Pulmonary artery endothelial cell (primary cell): ENCODE data around the gene E2F4. TPM values are rescaled to one million over a fixed set of nuclear protein-coding genes. Genes with fewer than 3 reads are reported as not detected.
A peak's percentile ranks its signal among the peaks of the same experiment; 100 is the strongest.

Source experiments
- DNase-seq: peaks from one replicate; pipeline ENCODE4 v3.0.0-alpha.2; 2011; ENCODE audit warnings: low read depth, low spot score
- total RNA-seq: library from RNA; depleted of rRNA; stranded (reverse); fragments of >200 nt; gene quantifications from 2 replicates; pipeline ENCODE4 v1.2.3, GENCODE V29; 2014

The E2F4 gene
- total RNA-seq, 1 donor from 2014 or later = 68.3 TPM

- DNase-seq = no peak
These were observed 15.5 kb downstream of the E2F4 start for GRCh38 chr16:67207249-67208091.

DNA sequence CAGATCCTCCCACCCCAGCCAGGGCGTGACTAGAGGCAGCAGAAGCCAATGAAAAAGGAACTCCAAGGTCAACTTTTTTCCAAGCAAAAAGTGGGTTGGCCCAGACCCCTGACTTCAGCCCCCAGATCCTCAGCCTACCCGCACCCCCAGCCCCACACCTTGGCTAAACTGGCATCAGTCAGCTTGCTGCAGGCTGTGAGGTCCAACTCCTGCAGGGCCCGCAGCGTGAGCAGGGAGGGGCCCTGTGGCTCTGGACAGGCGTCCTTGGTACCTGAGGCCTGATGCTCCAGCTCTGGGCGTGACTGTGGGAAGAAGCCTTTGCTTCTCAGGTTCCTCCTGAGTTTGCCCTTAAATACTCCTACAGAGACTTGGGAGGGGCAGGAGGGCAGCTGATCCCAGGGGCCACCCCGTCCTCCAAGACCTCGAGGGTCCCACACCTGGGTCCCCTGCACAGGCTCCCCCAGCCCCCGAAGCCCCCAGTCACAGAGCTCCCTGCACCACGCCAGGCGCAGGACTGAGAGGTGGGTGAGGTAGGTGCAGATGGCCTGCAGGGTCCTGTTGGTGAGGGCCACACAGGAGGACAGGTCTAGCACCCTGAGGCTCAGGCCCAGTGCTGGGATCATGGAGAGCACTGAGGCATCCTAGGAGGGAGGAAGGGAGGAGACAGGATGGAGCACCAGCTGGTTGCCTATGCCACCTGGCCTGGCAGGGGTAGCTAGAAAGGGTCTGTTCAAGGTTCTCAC lies 16.4 kb downstream of the E2F4 start:
- no peak for DNase-seq

GRCh38 chr16:67209565-67209964 lies 17.6 kb downstream of the E2F4 start:
- DNase-seq = no peak

GRCh38 chr16:67210069-67210937 lies 18.3 kb downstream of the E2F4 start:
- DNase-seq = no peak

GRCh38 chr16:67211674-67212073 lies 19.7 kb downstream of the E2F4 start:
- no peak for DNase-seq

DNA sequence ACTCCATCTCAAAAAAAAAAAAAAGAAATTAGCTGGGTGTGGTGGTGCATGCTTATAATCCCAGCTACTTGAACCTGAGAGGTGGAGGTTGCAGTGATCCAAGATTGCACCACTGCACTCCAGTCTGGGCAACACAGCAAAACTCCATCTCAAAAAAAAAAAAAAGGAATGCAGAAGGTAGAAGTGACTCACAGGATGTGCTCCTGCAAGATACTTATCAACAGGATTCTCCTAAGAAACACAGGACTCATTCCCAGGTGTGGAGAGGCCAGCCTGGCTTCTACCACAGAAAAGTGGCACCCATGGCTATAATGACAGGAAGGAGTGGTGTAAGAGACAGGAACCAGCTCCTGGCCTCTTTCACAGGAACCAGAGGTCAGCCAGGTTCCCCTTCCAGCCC lies 20.8 kb downstream of the E2F4 start:
- DNase-seq = no peak

GRCh38 chr16:67213197-67214019 lies 21.5 kb downstream of the E2F4 start:
- no peak for DNase-seq

- no peak for DNase-seq
These were observed 23.8 kb downstream of the E2F4 start for GRCh38 chr16:67215706-67216105.

- no peak for DNase-seq
These were observed 24.9 kb downstream of the E2F4 start for GRCh38 chr16:67216612-67217490.

GRCh38 chr16:67223992-67224391 lies 32.0 kb downstream of the E2F4 start:
- DNase-seq = no peak

GRCh38 chr16:67226295-67226803 lies 34.4 kb downstream of the E2F4 start:
- DNase-seq = no peak

GRCh38 chr16:67226804-67227566 lies 35.0 kb downstream of the E2F4 start, which contains the start of gene TMEM208:
Gene TMEM208 (plus strand): TSS chr16:67227130. CDS start chr16:67227219, 89 bp downstream.
- peak; percentile 91 for DNase-seq

DNA sequence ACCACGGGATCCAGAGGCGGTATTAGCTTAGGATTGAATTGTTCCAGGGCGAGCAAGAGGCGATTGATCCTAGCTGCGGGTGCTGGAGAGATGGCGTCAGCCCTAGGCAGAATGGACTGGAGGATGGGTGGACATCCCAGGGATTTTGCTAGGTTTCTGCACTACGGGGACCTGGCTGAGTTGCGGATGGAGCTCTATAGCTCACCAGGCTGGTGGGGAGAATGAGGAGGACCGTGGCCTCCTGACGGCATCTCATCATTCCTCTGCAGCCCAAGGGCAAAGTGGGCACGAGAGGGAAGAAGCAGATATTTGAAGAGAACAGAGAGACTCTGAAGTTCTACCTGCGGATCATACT lies 35.6 kb downstream of the E2F4 start:
- no peak for DNase-seq

- no peak for DNase-seq
These were observed 36.3 kb downstream of the E2F4 start for GRCh38 chr16:67228034-67228785.

GRCh38 chr16:67228905-67229304 lies 37.0 kb downstream of the E2F4 start:
- DNase-seq = no peak

- no peak for DNase-seq
These were observed 38.2 kb downstream of the E2F4 start for GRCh38 chr16:67229906-67230808.
